ENCODE results near the gene HSD17B13.

Gene HSD17B13

GRCh38 chr4:87283151-87283550 is 39.5 kb downstream of the HSD17B13 start:
- DNase-seq (ENCODE audit: low read depth), result no peak
- H3K4me3 ChIP-seq (ENCODE audit: control insufficient read depth, low read depth, low read length), result no peak overlapping the region
- no peak for TF ChIP-seq CTCF (IDR thresholded peaks at IDR 0.05; ENCODE audit: control insufficient read depth, insufficient read depth, low read depth, low read length, missing control alignments)

- no peak for DNase-seq (ENCODE audit: low read depth)
- no peak overlapping the region for H3K4me3 ChIP-seq (ENCODE audit: control insufficient read depth, low read depth, low read length)
- no peak for TF ChIP-seq CTCF (IDR thresholded peaks at IDR 0.05; ENCODE audit: control insufficient read depth, insufficient read depth, low read depth, low read length, missing control alignments)
Observed at GRCh38 chr4:87281603-87282002, 41.1 kb downstream of the HSD17B13 start.

- no peak overlapping the region for H3K4me3 ChIP-seq (ENCODE audit: control insufficient read depth, low read depth, low read length)
- no peak for TF ChIP-seq CTCF (IDR thresholded peaks at IDR 0.05; ENCODE audit: control insufficient read depth, insufficient read depth, low read depth, low read length, missing control alignments)
- no peak for DNase-seq (ENCODE audit: low read depth)
Observed at GRCh38 chr4:87278335-87278794, 44.3 kb downstream of the HSD17B13 start.

GRCh38 chr4:87275311-87275710 is 47.4 kb downstream of the HSD17B13 start:
- no peak for TF ChIP-seq CTCF (IDR thresholded peaks at IDR 0.05; ENCODE audit: control insufficient read depth, insufficient read depth, low read depth, low read length, missing control alignments)
- no peak overlapping the region for H3K4me3 ChIP-seq (ENCODE audit: control insufficient read depth, low read depth, low read length)
- DNase-seq (ENCODE audit: low read depth), result no peak

GRCh38 chr4:87274803-87275202 is 47.9 kb downstream of the HSD17B13 start:
- H3K4me3 ChIP-seq (ENCODE audit: control insufficient read depth, low read depth, low read length), result no peak overlapping the region
- no peak for TF ChIP-seq CTCF (IDR thresholded peaks at IDR 0.05; ENCODE audit: control insufficient read depth, insufficient read depth, low read depth, low read length, missing control alignments)
- no peak for DNase-seq (ENCODE audit: low read depth)

- no peak for TF ChIP-seq CTCF (IDR thresholded peaks at IDR 0.05; ENCODE audit: control insufficient read depth, insufficient read depth, low read depth, low read length, missing control alignments)
- DNase-seq (ENCODE audit: low read depth), result no peak
- H3K4me3 ChIP-seq (ENCODE audit: control insufficient read depth, low read depth, low read length), result no peak overlapping the region
Observed at GRCh38 chr4:87274327-87274726, 48.4 kb downstream of the HSD17B13 start.

- no peak for TF ChIP-seq CTCF (IDR thresholded peaks at IDR 0.05; ENCODE audit: control insufficient read depth, insufficient read depth, low read depth, low read length, missing control alignments)
- DNase-seq (ENCODE audit: low read depth), result no peak
- H3K4me3 ChIP-seq (ENCODE audit: control insufficient read depth, low read depth, low read length), result no peak overlapping the region
Observed at GRCh38 chr4:87270825-87271224, 51.9 kb downstream of the HSD17B13 start.

All from AG09309 (cell line).